CD4-positive, alpha-beta T cell treated with Interleukin-15 for 4 hours (primary cell): Measurements from ENCODE around the gene FBRSL1.
A peak's percentile ranks its signal among the peaks of the same experiment; 100 is the strongest.

ENCODE experiments used
- DNase-seq: peaks from one replicate; pipeline ENCODE4 v3.0.0-alpha.2; 2020; ENCODE audit warnings: low spot score

FBRSL1 gene

GRCh38 chr12:132558861-132559623 is 69.1 kb downstream of the FBRSL1 start:
- DNase-seq: no peak

- peak; percentile 6 for DNase-seq
Measured at GRCh38 chr12:132559652-132560363, 69.9 kb downstream of the FBRSL1 start.

GRCh38 chr12:132560364-132560613 is 70.3 kb downstream of the FBRSL1 start:
- no peak for DNase-seq

GRCh38 chr12:132560614-132561426 is 70.9 kb downstream of the FBRSL1 start:
- DNase-seq: peak; percentile 63
